A549 (cell line): ENCODE results near the gene APP.

Experiments
- BHLHE40 ChIP-seq: IDR thresholded peaks from 2 replicates; pipeline ENCODE4 v1.6.1; 2012; ENCODE audit warnings: low read depth, low read length, inconsistent platforms
- CHD2 ChIP-seq: fragments of 150-350 bp; IDR thresholded peaks from 2 replicates; pipeline ENCODE4 v1.6.1; 2014; ENCODE audit warnings: low read length; ENCODE audit not compliant: partially characterized antibody
- JUN ChIP-seq, 2 experiments: fragments of >200 bp; sonication (Bioruptor Twin); formaldehyde crosslinking; IDR thresholded peaks; 2 replicates in 1 of 2; 3 replicates in 1 of 2; pipeline ENCODE4 v1.6.1; 2016 to 2017
- MYC ChIP-seq: IDR thresholded peaks from 2 replicates; pipeline ENCODE4 v1.6.1; 2012; ENCODE audit warnings: mild to moderate bottlenecking, inconsistent platforms, low read length, improper control_type of control experiment, borderline replicate concordance
- POLR2A ChIP-seq: IDR thresholded peaks from 2 replicates; pipeline ENCODE4 v1.6.1; 2012; ENCODE audit warnings: mild to moderate bottlenecking, low read length
- POLR2AphosphoS2 ChIP-seq: conservative IDR thresholded peaks from 2 replicates; pipeline ENCODE4 v1.6.1; 2012; ENCODE audit warnings: low read length, improper control_type of control experiment, inconsistent platforms
- RAD21 ChIP-seq, 2 experiments: fragments of >200 bp in 1 of 2; sonication (Bioruptor Twin) in 1 of 2; formaldehyde crosslinking in 1 of 2; IDR thresholded peaks in 1 of 2; conservative IDR thresholded peaks in 1 of 2; 2 replicates in 1 of 2; 3 replicates in 1 of 2; pipeline ENCODE4 v1.6.1; 2012 to 2018; ENCODE audit warnings: inconsistent platforms in 1 of 2
- RFX5 ChIP-seq: fragments of 450-650 bp; IDR thresholded peaks from 2 replicates; pipeline ENCODE4 v1.7.1; 2014; ENCODE audit warnings: antibody characterized with exemption, mild to moderate bottlenecking, moderate library complexity
- ZNF302 ChIP-seq: fragments of 250-450 bp; sonication (Bioruptor Pico); IDR thresholded peaks from 2 replicates; pipeline ENCODE4 v1.9.0; 2021; ENCODE audit warnings: inconsistent platforms, mild to moderate bottlenecking, moderate library complexity
- ZSCAN20 ChIP-seq: fragments of 250-450 bp; sonication (Bioruptor Pico); IDR thresholded peaks from 2 replicates; pipeline ENCODE4 v1.8.0; 2022; ENCODE audit warnings: mild to moderate bottlenecking, moderate library complexity
- TF ChIP-seq, protein P1 (sequence below): IDR thresholded peaks from 2 replicates; pipeline ENCODE4 v1.6.1; 2012
- TF ChIP-seq, protein P2 (sequence below): fragments of >200 bp; sonication (Bioruptor Twin); formaldehyde crosslinking; IDR thresholded peaks from 3 replicates; pipeline ENCODE4 v1.5.1; 2016
- TF ChIP-seq, protein P3 (sequence below): fragments of 200-600 bp; sonication (generic); IDR thresholded peaks from 2 replicates; pipeline ENCODE4 v1.6.1; 2016; ENCODE audit warnings: antibody characterized with exemption, mild to moderate bottlenecking, moderate library complexity

DNA sequence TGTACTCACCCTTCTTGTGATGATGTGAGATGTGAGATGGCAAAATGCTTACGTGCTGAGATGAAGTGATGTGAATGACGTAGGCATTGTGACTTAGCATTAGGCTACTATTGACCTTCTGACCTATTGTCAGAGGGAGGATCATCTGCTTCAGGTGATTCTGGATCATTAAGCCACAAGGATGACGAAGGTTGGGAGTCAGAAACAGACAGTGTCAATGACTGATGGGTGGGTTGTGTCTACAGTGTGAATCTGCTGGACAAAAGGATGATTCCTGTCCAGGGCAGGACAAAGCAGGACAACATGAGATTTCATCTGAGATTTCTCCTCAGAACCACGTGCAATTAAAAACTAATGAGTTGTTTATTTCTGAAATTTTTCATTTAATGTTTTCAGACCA lies 306.8 kb downstream of the APP start:
- TF ChIP-seq POLR2AphosphoS2 (no peak), RFX5 (no peak), POLR2A (no peak), JUN (IDR thresholded peaks at IDR 0.05) (no peak), MYC (no peak), BHLHE40 (no peak), RAD21 (conservative IDR thresholded peaks at IDR 0.05 in 1 of 2, IDR thresholded peaks at IDR 0.05 in 1 of 2) (no peak), ZSCAN20 (CRISPR knock-in tag) (no peak), ZNF302 (no peak), CHD2 (no peak)
- TF ChIP-seq, protein P1, sequence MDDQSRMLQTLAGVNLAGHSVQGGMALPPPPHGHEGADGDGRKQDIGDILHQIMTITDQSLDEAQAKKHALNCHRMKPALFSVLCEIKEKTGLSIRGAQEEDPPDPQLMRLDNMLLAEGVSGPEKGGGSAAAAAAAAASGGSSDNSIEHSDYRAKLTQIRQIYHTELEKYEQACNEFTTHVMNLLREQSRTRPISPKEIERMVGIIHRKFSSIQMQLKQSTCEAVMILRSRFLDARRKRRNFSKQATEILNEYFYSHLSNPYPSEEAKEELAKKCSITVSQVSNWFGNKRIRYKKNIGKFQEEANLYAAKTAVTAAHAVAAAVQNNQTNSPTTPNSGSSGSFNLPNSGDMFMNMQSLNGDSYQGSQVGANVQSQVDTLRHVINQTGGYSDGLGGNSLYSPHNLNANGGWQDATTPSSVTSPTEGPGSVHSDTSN = no peak
- TF ChIP-seq, protein P2, sequence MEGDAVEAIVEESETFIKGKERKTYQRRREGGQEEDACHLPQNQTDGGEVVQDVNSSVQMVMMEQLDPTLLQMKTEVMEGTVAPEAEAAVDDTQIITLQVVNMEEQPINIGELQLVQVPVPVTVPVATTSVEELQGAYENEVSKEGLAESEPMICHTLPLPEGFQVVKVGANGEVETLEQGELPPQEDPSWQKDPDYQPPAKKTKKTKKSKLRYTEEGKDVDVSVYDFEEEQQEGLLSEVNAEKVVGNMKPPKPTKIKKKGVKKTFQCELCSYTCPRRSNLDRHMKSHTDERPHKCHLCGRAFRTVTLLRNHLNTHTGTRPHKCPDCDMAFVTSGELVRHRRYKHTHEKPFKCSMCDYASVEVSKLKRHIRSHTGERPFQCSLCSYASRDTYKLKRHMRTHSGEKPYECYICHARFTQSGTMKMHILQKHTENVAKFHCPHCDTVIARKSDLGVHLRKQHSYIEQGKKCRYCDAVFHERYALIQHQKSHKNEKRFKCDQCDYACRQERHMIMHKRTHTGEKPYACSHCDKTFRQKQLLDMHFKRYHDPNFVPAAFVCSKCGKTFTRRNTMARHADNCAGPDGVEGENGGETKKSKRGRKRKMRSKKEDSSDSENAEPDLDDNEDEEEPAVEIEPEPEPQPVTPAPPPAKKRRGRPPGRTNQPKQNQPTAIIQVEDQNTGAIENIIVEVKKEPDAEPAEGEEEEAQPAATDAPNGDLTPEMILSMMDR = no peak
- TF ChIP-seq, protein P3, sequence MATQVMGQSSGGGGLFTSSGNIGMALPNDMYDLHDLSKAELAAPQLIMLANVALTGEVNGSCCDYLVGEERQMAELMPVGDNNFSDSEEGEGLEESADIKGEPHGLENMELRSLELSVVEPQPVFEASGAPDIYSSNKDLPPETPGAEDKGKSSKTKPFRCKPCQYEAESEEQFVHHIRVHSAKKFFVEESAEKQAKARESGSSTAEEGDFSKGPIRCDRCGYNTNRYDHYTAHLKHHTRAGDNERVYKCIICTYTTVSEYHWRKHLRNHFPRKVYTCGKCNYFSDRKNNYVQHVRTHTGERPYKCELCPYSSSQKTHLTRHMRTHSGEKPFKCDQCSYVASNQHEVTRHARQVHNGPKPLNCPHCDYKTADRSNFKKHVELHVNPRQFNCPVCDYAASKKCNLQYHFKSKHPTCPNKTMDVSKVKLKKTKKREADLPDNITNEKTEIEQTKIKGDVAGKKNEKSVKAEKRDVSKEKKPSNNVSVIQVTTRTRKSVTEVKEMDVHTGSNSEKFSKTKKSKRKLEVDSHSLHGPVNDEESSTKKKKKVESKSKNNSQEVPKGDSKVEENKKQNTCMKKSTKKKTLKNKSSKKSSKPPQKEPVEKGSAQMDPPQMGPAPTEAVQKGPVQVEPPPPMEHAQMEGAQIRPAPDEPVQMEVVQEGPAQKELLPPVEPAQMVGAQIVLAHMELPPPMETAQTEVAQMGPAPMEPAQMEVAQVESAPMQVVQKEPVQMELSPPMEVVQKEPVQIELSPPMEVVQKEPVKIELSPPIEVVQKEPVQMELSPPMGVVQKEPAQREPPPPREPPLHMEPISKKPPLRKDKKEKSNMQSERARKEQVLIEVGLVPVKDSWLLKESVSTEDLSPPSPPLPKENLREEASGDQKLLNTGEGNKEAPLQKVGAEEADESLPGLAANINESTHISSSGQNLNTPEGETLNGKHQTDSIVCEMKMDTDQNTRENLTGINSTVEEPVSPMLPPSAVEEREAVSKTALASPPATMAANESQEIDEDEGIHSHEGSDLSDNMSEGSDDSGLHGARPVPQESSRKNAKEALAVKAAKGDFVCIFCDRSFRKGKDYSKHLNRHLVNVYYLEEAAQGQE = no peak
